Muscle layer of duodenum (tissue), 2 donors: ENCODE measurements around the gene ZNF561.
A peak's percentile ranks its signal among the peaks of the same experiment; 100 is the strongest.

Experiments
- H3K27ac ChIP-seq: one replicate; pipeline ENCODE4 v1.7.0; 2013; ENCODE audit warnings: mild to moderate bottlenecking, low read length
- H3K27me3 ChIP-seq: one replicate; pipeline ENCODE4 v1.7.0; 2013; ENCODE audit warnings: low read depth, mild to moderate bottlenecking, control low read depth, low read length
- H3K36me3 ChIP-seq, 2 donors: one replicate each; pipeline ENCODE4 v1.7.0; 2013; ENCODE audit warnings: low read length in 2 of 2, control low read depth in 1 of 2, mild to moderate bottlenecking in 1 of 2; ENCODE audit not compliant: insufficient read depth in 2 of 2, control insufficient read depth in 1 of 2
- H3K4me1 ChIP-seq, 2 donors: one replicate each; pipeline ENCODE4 v1.7.0; 2013; ENCODE audit warnings: low read length in 2 of 2, mild to moderate bottlenecking in 2 of 2, control low read depth in 1 of 2, moderate library complexity in 1 of 2; ENCODE audit not compliant: insufficient read depth in 2 of 2, control insufficient read depth in 1 of 2
- H3K4me3 ChIP-seq, 2 donors: one replicate each; pipeline ENCODE4 v1.7.0; 2013; ENCODE audit warnings: low read length in 2 of 2, low read depth in 1 of 2, mild to moderate bottlenecking in 1 of 2
- H3K9me3 ChIP-seq, 2 donors: one replicate each; pipeline ENCODE4 v1.7.0; 2013; ENCODE audit warnings: low read length in 2 of 2, control low read depth in 1 of 2, mild to moderate bottlenecking in 1 of 2; ENCODE audit not compliant: control insufficient read depth in 1 of 2
- donor health status: healthy.

The ZNF561 gene

DNA sequence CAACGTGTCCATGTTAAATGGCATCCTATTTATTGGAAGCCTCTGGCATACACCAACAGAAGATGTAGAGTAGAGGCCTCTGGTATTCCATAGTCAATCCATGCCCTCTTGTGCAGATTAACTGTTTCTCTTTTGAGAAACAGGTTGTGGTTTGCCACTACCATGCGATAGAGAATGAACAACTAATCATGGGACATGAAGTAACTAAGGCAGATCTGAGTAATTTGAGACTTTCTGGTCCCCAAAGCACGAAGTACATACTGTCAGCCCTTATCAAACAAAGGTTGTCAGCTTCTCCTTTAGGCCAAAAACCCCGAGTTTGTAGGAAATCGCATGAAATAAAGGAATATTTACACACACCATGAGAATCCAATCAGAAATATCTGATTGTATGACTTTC, 40.3 kb downstream of the ZNF561 start:
- Histone ChIP-seq H3K9me3 (peaks cover 6 to 26% of the 10 kb centered on the region in 2 donors), H3K27me3 (no peaks in the 10 kb centered on the region), H3K27ac (no peak overlapping the region)

GRCh38 chr19:9570255-9570654, 50.8 kb downstream of the ZNF561 start:
- Histone ChIP-seq H3K4me1 (no peaks in the 10 kb centered on the region), H3K27me3 (no peaks in the 10 kb centered on the region), H3K27ac (no peak overlapping the region), H3K36me3 (peaks cover 36 to 76% of the 10 kb centered on the region in 2 donors), H3K4me3 (peak overlapping the region in 1 of 2 donors; percentile 44), H3K9me3 (peaks cover 62 to 87% of the 10 kb centered on the region in 2 donors)

More for the DNA sequence above, 40.3 kb downstream of the ZNF561 start:
- no peak overlapping the region for H3K4me3 ChIP-seq
- peaks cover 3 to 32% of the 10 kb centered on the region in 2 donors for H3K36me3 ChIP-seq
- peaks cover 0 to 5% of the 10 kb centered on the region in 2 donors for H3K4me1 ChIP-seq

DNA sequence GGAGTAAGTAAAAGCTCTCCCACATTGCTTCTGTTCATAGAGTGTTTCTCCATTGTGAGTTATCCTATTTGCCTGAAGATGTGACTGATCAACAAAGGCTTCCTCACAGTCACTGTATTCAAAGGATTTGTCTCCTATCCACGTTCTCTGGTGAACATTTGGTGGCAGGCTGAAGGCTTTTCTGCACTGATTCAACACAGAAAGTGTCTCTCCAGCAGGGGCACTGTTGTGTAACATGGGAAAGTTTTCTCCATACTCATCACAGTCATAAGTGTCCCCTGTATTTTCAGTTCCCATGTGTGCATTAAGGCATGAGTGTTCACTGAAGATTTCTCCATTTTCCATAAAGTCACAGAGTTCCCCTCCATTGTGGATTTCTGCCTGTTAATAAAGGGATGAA, 54.3 kb downstream of the ZNF561 start:
- H3K9me3 ChIP-seq = peaks cover 69 to 85% of the 10 kb centered on the region in 2 donors
- peaks cover 54 to 95% of the 10 kb centered on the region in 2 donors for H3K36me3 ChIP-seq
- H3K27me3 ChIP-seq = no peaks in the 10 kb centered on the region
- H3K4me3 ChIP-seq = peak overlapping the region; percentile 47 to 62
- H3K4me1 ChIP-seq = no peaks in the 10 kb centered on the region
- no peak overlapping the region for H3K27ac ChIP-seq

- peaks cover 54 to 95% of the 10 kb centered on the region in 2 donors for H3K36me3 ChIP-seq
- H3K4me3 ChIP-seq = peak overlapping the region; percentile 47 to 62
- no peaks in the 10 kb centered on the region for H3K4me1 ChIP-seq
- no peaks in the 10 kb centered on the region for H3K27me3 ChIP-seq
- H3K27ac ChIP-seq = no peak overlapping the region
- H3K9me3 ChIP-seq = peaks cover 69 to 82% of the 10 kb centered on the region in 2 donors
Observed at GRCh38 chr19:9565900-9566705, 54.9 kb downstream of the ZNF561 start.
